Stimulated activated CD4-positive, alpha-beta T cell treated with anti-CD3 and anti-CD28 coated beads, Interleukin-2, amount 100 ng/mL, for 48 hours (primary cell): ENCODE results near the gene CDIPT.
"Not testable (repeated sequence)": the region's sequence is repeated elsewhere in the genome, so short reads cannot be mapped to it uniquely, and the experiment has no call there.

ENCODE experiments used
- DNase-seq, 2 donors: peaks; one replicate each; pipeline ENCODE4 v3.0.0-alpha.2; 2020

CDIPT gene

DNA sequence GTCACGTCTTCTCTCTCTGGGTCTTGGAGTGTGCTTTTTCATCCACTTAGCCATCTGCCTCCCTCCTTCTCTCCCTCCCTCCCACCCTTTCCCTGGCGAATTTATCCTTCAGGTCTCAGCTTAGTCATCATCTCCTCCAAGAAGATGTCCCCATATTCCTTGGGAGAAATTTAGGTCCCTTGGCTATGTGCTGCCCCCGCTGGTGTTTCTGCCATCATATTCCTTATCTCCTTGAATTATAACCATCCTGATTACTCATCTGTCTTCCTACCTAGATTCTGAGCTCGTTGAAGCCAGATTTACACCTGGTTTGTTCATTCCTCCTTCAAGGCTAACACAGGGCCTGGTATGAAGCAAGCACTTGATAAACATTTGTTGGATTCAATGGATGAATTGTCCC lies 31.3 kb upstream of the CDIPT start:
- no peak for DNase-seq

DNA sequence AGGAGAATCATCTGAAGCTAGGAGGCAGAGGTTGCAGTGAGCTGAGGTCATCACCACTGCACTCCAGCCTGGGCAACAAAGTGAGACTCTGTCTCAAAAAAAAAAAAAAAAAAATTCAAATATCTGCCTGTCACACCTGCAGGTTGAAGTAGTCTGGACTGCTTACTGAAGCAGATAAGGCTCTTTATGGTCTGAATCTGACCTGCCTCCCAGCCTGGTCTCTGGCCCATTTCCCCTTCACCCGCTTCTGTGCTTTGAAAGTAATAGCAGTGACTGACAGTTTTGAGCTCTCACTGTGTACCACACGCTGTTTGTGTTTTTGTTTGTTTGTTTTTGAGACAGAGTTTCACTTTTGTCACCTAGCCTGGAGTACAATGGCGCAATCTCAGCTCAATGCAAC lies 30.5 kb upstream of the CDIPT start:
- no peak for DNase-seq

DNA sequence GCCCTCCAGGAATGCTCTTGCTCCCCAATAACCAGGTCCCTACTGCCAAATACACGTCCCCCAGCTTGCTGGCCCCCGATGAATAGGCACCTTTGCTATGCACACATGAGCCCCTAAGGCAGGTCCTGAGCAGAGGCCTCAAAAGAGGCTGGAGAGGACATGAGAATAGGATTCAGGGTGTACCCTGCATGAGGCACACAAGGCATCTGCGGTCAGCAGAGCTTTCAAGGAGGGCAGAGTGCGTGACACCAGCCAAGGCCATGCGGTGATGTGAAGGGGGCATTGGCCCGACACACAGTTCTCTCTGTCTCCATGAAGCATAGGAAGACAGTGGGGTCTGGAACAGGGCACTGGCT lies 29.4 kb upstream of the CDIPT start:
- DNase-seq = no peak

DNA sequence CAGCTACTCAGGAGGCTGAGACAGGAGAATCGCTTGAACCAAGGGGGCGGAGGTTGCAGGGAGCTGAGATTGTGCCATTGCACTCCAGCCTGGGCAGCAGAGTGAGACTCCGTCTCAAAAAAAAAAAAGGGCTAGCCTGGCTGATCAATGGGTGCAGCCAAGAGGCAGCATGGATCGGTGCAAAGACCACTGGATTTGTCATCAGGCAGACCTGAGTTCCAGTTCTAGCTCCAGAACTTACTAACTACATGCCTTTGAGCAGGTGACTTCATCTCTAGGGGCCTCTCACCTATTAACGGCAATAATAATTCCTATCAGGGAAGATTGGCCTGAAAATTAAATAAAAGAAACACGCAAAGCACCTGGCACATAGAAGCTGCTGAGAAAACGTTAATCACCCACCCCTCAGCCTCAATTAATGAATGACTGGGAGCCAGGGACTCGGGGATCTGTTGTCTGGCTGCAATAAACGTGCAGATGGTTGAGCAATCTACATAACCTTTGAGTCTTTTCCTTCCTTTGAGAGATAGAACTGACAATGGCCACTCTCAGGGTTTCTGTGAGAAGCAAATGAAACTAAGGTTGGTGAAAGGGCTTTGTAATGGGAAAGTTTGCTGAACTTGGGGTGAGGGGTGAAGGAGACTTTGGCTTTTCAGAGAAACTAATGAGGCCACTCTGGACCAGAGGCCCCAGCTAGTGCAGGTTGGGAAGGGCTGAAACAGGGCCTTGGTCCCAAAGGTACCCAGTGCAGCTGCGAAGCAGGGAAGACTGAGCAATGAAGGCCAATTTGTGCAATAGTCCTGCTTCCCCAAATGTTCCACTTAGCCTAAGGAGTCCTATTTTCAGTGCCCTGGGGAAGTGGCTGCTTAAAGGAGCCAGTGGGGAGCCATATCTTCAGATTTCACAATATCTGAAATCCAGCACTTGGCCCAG lies 28.8 kb upstream of the CDIPT start:
- no peak for DNase-seq

DNA sequence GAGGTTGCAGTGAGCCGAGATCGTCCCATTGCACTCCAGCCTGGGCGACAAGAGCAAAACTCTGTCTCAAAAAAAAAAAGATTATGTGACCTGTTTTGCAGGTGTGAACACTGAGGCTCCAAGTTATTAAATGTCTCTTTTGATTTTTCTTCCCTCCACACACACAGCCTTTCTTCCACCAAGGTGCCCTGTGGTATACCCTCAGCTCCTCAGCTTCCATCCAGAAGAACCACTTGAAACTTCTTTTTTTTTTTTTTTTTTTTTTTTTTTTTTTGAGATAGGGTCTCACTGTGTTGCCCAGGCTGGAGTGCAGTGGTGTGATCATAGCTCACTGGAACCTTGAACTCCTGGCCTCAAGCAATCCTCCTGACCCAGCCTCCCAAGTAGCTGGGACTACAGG lies 26.3 kb upstream of the CDIPT start:
- not testable (repeated sequence) for DNase-seq

DNA sequence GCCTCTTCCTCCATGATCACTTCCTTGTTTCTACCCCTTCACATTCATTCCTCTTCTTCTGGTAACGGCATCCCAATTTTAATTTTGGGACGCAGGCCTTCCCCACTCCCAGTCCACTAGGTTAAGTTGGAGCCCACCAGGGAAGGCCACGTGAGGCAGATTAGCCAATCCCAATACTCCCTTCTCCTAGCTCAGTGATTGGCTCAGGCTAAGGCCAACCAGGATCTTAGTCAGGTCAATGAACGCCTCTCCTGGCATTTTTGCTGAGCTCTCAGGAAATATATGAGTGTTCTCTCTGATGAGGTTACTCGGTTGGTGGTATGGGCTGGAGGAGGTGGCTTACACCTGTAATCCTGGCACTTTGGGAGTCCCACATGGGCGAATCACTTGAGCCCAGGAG lies 21.0 kb upstream of the CDIPT start:
- no peak for DNase-seq

DNA sequence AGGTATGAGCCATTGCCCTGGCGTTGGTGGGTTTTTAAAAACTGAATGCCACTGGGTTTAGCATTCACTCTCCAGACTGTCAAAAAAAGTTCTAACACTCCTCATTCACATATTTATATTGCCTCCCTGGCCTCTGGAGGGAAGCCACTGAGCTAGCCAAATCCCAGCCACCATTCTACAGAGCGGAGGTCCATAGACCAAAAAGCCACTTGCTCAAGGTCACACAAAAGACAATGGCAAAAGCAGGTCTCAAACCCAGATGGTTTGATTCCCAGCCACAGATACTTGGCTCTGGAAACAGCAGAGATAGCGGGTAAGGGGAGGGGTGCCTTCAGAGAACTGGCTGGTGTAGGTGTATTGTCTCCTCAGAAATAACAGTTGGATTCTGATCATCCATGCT lies 18.0 kb upstream of the CDIPT start:
- no peak for DNase-seq

DNA sequence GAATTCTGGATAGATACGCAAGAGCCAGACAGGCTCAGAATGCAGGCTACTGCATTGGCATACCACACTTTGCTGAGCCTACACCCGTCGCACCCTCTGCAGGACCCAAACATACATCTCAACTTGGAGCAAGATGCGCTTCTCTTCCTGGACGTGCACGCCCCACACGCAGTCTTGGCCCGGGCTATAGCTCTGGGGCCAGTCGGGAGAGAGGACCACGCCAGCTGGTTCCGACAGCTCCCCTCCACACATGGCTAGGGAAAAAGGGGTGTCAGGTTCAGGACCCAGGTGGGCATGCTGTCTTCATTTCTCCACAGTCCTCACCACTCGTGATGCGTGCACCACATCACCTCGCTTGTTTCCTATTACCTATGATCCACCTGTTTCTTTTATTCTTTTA lies 15.1 kb upstream of the CDIPT start:
- DNase-seq = no peak

DNA sequence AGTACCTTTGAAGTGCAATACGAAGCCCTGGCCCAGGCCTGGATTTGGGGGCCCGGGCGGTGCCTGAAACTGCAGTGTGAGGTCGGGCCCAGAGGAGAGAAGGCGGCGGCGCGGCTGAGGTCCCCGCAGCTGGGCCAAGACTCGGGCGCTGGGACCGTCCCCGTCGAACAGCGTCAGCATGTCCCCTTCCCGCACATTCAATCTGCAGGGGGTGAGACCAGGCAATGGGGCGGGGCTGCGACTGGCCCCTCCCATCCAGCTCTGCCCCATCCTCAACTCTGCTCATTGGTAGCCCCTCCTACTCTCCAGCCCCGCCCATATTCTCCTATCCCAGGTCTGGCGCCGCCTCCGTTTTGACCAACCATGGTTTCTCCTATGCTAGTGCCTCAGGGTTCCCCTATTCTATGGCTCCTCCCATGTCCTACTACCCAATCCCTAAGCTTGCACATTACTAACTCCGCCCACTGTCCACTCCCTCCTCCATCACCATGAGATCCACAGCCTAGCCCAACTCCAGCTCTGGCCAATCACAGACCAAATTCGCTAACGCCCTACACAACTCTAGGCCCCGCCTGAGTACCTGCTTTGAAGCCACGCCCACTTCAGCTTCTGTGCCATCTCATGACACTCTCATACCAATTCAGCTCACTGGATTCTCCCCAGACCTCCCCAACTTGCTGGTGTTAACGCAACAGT lies 14.4 kb upstream of the CDIPT start:
- peak; percentile 33 to 49 for DNase-seq

DNA sequence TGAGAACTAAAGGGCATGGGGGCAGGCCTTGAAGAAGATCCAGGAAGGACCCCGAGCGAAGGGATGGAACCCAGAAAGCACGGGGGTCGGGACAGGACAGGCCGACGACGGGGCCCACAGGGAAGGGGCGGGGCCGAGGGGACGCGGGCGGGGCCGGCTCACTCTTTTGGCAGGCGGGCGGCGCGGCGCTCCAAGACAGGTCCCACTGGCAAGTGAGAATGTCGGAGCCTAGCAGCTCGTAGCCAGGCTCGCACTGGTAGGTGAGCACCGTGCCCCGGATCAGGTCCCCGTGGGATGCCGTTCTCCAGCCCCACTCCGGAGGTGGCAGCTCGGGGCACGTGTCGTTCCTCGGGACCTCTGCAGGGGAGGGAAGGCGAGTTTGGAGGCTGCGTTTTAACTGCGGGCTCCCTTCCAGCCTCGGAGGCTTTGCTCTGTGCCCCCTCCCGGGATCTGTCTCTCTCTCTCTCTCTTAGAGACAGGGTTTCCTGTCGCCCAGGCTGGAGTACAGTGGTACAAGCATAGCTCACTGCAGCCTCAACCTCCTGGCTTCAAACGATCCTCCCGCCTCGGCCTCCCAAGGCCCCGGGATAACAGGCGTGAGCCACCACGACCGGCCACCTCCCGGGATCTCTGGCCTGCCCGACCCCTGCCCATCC lies 13.7 kb upstream of the CDIPT start:
- DNase-seq = peak; percentile 24 to 26

DNA sequence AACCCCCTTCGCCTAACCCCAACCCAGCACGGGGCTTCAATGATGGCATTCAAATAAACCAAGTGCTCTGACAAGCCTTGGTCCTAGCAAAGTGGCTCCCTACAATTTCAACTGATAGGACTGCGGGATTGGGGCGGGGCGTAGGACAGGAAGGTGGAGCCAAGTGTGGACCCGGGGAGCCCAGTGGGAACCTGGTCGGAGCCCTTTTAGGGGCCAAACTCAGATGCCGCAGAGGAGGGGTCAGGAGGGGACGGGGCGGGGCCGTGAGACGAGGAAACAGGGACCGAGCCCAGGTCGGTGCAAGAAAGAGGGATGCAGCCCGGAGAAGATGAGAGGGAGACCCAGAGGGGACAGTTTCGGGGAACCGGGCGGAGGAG lies 13.2 kb upstream of the CDIPT start:
- no peak for DNase-seq

DNA sequence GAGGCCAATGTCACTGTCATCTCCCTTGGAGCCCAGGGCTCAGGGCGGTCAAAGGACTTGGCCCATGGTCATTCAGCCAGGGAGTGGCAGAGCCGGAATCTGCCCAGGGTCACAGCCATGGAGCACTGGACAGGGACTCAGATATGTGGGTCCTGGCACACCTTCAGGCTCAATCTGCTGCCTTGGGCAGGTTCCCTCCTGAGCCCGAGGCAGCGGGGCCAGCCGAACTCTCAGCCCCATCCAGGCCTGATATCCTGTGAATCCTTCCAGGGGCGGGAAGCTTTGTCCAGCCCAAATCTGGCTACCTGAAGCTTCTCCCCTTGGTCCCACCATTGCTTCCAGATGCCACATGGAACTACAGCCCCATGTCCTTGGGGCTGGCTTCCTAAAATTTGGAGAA lies 12.2 kb upstream of the CDIPT start:
- no peak for DNase-seq

DNA sequence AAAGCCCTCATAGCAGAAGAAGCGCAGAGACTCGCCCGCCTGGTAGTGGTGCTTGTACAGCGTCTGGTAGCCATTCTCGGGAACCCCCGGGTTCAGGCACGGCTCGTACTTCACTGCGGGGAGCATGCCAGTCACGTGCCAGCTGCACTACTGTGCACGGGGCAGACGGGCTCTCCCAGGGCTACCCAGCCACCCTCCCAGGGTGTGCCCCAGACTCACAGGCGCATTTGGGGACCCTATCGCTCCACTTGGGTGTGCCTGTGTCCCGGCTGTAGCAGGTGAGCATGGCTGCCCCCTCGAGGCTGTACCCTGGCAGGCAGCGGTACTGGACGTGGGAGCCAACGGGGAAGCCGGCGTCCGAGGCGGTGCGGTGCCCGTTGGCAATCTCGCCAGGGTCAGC lies 10.3 kb upstream of the CDIPT start:
- DNase-seq = no peak

DNA sequence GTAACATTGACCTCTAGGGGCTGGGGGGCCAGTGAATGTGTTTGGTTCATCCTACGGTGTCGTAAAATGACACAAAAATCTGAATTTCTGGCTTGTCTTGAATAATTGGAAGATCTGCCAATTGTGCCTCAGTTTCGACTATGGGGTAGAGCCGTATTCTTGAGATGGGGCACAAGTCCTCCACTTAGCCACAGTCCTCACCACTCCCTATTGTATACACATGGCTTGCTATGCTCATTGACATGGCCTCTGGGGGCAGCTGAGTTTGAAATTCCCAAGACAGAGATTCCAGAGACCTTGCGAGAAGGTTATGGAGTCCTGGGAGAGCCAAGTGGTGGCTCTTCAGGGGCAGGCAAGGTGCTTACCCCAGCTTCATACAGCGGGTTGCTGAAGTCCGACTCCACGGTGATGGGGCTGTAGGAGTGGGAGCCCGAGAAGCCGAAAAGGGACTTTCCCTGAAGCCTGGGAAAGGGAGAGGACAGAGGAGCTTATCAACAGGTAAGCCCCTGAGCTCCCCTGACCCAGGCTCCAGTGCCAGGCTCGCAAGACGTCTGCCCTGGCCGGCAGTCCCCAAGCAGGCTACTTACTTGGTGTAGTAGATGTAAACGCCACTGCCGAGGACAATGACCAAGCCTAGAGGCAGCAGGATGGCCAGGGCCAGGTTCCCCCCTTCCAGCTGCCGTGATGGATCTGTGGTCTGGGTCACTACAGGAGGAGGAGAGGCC lies 9.0 kb upstream of the CDIPT start:
- no peak for DNase-seq

DNA sequence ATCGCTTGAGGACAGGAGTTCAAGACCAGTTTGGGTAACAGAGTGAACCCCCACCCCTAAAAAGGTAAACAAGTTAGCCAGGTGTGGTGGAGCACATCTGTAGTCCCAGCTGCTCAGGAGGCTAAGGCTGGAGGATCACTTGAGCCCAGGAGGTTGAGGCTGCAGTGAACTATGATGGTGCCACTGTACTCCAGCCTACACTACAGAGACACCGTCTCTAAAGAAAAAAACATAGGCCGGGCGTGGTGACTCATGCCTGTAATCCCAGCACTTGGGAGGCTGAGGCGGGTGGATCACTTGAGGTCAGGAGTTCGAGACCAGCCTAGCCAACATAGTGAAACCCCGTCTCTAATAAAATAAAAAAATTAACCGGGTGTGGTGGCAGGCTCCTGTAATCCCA lies 6.0 kb upstream of the CDIPT start:
- not testable (repeated sequence) for DNase-seq

DNA sequence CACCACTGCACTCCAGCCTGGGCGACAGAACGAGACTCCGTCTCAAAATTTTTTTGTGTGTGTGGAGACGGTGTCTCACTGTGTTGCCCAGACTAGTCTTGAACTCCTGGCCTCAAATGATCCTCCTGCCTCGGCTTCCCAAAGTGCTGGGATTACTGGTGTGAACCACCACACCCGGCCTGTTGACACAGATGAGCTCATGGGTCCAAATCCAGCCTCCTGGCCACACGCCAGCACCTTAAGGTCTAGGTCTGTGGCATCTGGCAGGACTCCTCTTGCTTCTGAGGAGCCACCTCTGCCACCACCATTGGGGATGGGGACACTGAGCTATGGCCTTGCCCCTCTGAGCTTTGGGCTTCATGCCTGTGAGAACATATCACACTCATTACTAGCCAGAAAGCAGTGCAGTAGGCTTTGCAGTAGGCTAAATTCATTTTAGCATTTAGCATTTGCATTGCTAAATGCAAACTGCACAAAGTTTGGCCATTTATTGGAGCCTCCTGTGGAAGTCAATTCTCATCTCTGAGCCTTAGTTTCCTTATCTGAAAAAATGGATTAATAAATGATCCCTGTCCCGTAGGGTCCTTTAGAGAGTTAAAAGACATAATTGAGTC lies 5.5 kb upstream of the CDIPT start:
- DNase-seq = no peak

DNA sequence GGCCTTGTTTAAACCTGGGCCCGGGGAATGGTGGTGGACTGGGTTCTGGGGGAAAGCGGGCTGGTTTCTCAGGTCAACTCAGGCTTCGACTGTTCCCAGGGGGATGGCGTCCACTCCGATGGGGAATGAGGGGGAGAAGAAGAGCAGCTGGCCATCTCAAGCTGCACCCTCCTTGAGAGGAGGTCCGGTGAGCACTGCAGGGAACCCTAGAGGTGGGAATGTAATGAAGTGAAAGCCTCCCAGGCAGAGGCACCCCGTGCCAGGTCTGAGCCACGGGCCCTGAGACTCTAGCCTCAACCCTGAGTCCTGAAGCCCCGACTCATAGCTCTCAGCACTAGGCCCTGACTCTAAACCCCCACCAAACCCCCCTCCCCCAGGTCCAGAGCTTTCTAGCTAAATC lies 1.2 kb upstream of the CDIPT start:
- DNase-seq = no peak

DNA sequence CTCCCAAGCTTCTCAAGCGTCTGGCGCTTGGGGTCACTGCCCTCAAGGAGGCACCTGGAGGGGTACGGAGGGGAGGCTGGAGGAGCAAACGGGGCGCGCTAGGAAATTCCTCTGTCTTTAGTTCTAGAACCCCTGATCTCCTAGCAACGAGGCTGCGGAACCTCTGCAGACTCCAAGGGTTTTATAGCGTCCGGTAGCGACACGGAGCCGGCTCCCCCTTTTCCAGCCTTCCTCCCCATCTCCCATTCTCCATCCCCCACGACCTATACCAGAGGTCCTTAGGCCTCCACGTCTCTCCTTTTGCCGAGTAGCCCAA lies 601 bp upstream of the CDIPT start:
- no peak for DNase-seq

DNA sequence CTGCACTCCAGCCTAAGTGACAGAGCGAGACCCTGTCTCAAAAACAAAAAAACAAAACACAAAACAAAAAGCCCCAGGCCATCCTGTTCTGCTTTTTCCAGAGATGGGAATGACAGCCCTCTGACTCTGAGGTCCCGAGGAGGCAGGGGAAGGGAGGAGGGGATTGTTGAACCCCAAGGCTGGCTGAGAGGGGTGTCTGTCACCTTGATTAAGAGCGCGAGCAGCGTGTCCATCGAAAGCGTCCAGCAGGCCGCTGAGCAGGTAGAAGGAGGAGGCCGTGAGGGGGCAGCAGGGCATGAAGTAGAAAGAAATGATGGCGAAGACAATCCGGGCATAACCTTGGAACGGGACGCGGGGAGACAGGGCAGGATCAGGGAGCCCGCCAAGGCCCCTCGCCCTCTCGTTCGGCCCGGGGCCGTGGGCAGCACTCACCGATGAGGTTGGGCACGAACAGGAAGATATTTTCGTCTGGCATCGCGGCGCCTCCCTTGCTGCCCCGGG lies 593 bp downstream of the CDIPT start:
- no peak for DNase-seq

DNA sequence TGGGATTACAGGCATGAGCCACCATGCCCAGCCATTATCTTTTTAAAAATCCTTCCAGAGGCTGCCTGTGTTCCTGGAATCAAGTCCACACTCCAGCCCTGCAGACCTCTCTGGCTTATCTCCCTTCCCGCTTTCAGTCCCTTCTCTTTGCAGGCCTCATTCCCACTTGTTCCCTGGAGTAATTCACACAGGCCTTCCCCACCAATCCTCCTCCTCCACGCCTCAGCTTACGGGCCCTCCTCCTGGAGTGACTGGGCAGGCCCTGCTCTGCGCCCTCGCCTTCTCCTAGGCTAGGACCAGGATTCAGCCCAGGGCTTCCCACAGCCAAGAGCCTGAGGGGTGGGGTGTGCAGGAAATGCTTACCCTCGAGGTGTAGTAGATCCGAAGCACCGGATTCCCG lies 2.8 kb downstream of the CDIPT start:
- no peak for DNase-seq

DNA sequence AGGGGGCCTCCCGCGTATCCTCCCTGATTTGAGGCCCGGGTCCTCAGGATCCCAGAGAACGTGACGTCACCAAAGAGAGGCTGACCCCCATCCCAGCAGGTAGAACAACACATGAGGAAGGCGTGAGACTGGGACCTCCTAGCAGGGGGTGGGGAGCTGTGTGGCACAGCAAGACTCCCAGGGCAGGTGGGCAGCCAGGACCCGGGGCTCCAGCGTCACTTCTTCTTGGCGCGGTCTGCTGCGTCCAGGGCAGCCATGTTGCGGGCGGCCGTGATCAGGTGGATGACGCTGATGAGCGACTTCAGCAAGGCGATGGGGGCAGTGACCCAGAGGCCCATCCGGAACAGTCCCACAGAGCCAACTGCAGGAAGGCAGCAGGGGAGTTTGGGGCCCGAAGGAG lies 4.1 kb downstream of the CDIPT start:
- DNase-seq = no peak

DNA sequence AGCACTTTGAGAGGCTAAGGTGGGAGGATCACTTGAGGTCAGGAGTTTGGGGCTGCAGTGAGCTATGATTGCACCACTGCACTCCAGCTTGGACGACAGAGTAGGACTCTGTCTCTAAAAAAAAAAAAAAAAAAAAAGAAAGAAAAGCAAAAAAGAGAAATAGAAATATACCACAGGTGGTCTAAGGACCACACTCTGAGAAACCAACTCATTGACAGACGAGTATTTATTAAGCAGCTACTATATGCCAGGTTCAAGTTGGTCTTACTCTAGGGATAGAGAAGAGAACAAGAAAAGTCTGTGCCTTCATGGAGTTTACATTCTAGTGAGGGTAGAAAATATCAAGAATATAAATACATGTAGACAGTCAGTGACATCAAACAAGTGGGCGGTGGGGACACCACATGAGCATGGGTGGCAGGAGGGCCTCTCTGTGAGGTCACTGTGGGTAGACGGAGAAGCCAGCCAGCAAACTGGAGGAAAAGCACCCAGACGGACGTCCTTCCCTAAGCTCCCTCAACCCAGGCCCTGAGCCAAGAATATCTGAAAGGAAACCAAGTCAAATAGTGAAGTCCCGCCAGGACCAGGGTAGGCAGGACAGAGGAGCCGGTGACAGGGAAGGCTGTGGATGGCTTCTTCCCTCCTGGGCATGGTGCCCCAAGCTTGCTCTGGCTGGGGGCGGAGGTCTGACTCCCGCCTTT lies 4.7 kb downstream of the CDIPT start:
- DNase-seq = no peak
